SK-N-SH treated with all-trans-retinoic acid at 6 μM for 48 hours (cell line): ENCODE results near the gene MYO3A.

Experiments
- PATZ1 ChIP-seq: fragments of 250-450 bp; sonication (Bioruptor Pico); IDR thresholded peaks from 2 replicates; pipeline ENCODE4 v1.8.0; 2020; ENCODE audit warnings: mild to moderate bottlenecking, moderate library complexity, borderline replicate concordance
- ZNF8 ChIP-seq: fragments of 450-650 bp; formaldehyde crosslinking; IDR thresholded peaks from 2 replicates; pipeline ENCODE4 v1.5.0; 2020; ENCODE audit warnings: mild to moderate bottlenecking, moderate library complexity

- TF ChIP-seq ZNF8 (CRISPR knock-in tag) (no peak), PATZ1 (CRISPR knock-in tag) (no peak)
Measured at GRCh38 chr10:26212511-26212910, 278.5 kb downstream of the MYO3A start.
